ENCODE data around the gene SPRY4.
"Not testable (repeated sequence)": the region's sequence is repeated elsewhere in the genome, so short reads cannot be mapped to it uniquely, and the experiment has no call there.

Gene SPRY4

DNA sequence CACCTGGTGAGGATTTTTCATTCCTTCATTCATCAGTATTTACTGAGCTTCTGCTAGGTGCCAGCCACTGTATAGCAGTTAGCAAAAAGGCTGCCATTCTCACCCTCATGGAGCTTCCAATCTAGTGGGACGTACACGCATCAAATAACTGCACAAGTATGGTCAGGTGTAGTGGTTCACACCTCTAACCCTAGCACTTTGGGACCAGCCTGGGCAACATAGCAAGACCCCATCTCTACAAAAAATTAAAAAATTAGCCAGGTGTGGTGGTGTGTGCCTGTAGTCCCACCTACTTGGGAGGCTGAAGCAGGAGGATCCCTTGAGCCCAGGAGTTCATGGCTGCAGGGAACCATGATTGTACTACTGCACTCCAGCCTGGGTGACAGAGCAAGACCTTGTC, 8.9 kb upstream of the SPRY4 start:
- not testable (repeated sequence) for DNase-seq

DNA sequence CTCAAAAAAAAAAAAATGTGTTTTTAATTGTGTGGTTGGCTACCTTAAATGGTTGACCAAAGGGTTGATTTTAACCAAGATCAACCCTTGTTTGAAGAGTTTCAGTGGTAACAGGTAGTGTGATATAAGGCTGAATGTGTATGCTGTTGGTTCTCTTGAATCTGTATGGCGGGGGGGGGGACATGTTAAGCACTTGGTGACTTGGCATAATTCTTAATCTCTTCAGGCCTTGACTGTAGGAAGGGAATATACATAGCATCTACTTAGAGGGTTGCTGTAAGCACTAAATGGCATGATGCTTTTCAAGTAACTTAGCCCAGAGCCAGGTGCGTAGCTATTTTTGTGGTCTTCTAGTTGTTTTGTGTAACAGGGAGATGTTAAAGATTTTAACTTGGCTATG, 5.6 kb upstream of the SPRY4 start:
- DNase-seq, result no peak

DNA sequence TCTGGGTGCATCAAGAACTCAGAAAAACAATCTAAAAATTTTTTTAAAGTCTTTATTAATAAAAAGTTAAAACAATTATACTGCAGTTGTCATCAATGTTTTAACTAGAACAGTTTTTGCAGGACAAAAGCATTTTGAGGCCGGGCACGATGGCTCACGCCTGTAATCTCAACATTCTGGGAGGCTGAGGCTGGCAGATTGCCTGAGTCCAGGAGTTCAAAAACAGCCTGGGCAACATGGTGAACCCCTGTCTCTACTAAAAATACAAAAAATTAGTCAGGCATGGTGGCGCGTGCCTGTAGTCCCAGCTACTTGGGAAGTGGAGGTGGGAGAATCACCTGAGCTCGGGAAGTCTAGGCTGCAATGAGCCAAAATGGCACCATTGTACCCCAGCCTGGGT, 5.2 kb upstream of the SPRY4 start:
- no peak for DNase-seq

DNA sequence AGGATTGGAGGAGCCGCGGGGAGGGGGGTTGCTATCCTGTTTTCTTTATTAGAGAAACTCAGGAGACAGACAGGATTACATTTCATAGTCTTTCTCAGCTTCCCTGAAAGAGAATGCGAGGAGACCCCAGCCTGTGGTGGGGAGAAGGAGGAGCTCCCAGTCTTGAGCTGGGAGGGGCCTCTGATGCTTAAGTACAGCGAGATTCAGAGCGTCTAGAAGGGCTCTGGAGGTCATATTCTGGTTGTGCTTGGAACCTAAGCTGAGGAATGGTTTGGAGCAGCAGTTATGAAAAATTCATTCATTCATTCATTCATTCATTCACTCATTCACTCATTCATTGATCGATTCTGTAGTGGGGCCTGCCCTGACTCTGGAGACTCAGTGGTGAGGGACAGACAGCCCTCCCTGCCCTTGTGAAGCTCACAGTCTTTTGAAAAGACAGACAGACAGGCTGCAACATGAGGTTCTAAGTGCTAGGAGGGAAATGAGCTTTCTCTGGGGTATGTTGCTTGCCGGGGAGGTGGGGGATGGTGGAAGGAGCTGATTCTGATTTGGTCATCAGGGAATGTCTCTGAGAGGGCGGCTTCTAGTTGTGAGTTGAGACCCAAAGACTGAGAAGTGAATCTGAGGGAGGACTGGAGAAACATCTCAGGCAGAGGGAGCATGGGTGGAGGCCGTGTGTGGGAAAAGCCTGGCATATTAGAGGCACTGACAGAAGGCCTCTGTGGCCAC, 2.5 kb upstream of the SPRY4 start:
- no peak for DNase-seq

DNA sequence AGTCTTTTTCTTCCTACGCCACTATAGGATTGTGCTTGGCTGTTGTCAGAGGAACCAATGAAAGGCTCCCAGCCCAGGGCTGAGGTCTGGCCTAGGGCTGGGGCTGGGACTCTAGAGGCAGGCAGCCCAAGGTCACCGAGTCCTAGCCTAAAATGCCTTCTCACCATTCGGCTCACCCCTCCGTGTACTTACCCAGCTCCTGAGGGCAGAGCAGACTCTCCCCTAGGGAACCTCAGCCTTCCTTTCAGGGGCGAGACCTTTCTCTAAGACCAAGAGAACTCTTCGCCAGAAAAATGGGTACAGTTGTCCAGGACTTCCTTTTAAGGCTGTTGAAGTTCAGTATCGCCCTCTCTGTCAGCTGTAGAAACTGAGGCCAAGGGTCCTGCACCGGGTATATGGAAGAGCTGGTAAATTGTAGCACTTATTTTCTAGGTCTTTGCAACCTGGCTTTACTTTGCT, 1.7 kb upstream of the SPRY4 start:
- no peak for DNase-seq

DNA sequence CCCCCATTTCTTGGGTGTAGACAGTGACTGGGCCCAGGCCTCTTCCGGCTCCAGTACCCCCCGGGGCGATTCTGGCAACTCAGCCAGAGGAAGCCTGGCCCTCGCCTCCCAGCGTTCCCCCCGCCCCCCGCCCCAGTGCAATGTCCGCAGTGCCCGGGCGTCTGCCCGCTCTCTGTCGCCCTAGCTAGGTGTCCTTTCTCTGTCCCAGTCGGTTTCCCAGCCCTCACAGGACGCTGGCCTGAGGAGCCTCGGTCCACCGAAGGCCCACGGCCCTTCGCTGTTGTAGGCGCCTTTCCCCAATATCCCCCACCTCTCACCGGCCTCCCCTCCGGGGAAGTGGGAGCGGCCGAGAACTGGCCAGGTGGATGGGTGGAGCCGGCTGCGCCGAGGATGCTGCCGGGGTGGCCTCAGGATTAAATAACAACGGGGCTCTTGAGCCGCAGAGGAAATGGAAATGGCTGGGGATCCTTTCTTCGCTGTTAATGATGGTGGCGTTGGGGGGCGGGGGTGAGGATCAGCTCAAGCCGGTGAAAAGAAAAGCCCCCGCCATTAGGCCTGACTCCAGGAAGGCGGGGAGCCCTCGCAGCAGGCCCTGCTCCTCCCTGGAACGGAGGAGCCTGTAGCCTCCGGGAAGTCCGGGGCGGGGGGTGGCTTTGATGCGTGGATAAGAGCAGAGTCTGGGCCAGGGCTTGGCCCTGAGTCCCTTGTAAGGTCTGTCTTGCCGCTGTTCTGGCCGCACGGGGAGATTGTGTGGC, 1.1 kb upstream of the SPRY4 start:
- peak; percentile 50 for DNase-seq

DNA sequence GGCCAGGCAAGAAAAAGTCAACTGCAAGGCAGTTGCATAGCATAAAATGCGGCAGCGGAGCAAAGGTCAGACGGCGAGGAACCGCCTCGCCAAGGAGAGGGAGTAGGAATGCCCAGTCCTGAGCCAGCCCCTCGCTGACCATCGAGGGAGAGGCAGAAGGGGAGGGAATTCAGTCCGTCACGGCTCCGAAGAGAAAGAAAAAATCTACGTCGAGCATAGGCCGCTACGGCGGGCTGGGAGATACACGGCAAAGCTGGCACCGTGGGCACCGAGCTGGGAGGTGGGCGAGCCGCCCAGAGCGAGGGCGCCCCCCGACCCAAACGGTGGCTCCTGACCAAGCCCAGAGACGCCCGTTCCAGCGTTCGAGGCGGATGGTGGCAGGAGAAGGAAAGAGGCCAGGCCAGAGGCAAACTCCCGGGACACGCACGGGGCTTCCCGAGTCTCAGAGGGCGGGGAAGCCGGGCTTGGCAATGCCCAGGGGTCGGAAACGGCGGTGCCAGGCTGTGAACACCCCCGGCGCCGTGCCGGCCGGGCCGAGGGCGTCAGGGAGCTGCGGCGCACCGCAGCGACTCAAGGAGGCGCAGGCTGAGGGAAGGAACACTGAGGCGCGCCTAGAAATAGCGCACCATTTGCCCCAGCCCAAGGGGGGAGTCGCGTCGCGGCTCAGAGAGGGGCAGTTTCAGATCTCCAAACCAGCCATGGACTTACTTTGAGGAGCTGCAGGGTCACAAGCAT, 518 bp downstream of the SPRY4 start:
- peak; percentile 52 for DNase-seq

DNA sequence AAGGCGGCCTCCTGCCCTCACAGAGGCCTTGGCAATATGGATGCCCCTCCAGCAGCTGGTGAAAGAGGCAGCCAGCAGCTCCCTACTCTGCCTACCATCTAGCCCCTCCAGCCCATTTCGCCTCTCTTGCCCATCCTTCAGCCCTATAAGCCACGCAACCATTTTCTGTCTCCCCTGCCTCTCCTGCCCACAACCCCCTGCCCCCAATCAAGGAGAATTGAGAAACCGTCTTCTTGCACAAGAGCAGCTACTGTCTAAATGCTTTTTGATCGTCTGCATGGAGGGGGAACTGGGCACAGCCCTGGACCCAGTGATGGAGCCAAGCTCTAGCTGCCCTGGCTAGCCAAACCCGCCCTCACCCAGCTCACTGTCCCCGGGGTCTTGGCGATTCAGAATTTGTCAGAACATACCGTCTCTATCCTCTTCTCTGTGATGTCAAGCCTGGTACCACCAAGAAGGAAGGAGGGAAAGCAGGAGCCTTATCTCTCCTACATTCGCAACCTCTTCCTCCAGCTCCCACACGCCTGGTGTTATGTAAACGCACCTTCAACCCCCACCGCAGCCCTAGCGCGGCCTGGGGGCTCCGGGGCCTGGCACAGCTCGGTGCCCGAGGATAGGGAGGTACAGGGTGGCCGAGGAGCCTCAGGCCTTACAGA, 1.2 kb downstream of the SPRY4 start:
- no peak for DNase-seq

DNA sequence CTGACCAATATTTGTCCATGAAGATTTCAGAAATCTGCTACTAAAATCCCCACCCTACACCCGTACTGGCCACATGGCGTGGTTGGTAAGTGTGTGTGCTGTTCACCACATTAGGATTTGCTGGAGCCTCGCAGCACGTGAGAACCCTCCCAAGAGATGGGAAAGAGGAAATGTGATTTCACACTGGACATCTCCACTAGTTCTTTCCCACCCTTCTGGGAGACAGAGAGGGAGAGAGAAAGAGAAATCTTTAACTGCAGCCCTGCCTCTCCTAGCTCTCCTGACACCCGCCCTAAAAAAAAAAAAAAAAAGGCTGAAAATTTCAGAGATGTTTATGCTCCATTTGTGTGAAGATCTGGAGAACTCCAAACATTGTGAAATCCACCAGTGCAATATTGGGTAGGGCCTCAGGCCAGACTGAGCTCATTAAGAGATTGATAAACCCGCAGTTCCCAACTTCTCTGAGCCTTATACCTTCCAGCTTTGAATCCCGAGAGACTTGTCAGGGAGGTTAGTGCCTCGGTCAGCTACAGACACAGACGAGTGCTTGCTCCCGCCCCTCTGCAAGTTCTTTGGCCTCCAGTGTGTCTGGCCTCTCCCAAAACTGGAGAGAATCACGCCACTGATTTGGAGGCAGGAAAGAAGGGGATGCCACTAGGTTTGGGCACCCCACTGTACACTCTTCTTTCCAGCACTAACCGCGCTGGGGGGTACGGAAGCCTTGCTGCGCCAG, 1.9 kb downstream of the SPRY4 start:
- DNase-seq, result no peak

DNA sequence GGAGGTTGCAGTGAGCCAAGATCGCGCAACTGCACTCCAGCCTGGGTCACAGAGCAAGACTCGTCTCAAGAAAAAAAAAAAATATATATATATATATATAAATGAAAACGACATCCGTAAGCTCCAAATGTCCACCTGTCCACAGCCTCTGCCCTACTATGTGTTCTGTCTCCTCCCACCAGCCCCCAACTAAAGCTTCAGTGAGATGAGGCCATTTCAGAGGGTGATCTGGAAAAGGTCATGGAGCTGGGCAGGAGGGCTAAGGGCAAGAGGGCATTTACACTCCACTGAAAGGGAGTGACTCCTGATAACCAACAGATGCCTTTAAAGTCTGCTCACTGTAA, 2.4 kb downstream of the SPRY4 start:
- no peak for DNase-seq

DNA sequence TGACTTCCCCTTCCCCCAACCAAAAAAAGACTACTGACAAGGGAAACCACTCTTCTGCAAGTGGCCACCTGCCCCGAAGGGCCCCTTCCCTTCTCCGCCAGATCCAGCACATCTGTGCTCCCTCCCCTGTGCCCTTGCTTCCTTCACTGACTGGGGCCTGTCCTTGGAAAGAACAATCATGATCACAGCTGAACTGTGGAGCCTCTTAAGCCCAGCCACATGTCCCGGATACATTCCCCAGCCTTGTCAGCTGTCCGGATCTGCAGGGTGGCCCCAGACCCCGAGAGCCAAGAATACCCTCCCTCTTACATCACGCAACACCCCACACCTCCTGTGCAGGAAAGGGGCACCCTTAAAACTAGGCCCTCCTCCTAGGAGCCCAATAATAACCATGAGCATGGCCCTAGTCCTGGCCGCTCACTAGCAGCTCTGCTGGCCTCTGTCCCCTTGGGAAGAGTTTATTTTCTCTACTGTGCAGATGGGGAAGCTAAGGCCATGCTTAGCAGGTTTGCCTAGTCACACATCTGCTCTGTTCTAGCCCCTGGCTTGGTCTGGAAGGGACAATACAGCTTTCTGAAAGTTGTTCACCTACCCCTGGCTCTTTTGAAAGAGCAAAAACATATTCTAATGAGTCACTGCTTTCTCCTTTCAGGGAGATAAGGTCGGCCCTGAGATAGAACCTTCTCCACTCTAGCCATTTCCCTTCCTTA, 3.8 kb downstream of the SPRY4 start:
- no peak for DNase-seq

DNA sequence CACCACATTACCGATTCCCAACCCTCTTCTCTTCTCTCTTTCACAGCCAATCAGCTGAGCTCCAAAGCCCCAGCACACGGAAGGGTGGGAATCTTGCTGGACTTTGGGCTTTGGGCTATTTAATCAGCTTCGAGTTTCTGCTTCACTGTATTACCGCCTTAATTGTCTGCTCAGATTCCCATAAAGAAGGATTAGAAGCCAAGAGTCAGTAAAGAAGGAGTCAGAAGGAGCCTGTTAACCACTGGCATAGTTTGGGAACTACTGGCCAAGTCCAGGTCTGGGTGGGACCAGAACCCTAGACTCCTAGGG, 4.4 kb downstream of the SPRY4 start:
- no peak for DNase-seq

DNA sequence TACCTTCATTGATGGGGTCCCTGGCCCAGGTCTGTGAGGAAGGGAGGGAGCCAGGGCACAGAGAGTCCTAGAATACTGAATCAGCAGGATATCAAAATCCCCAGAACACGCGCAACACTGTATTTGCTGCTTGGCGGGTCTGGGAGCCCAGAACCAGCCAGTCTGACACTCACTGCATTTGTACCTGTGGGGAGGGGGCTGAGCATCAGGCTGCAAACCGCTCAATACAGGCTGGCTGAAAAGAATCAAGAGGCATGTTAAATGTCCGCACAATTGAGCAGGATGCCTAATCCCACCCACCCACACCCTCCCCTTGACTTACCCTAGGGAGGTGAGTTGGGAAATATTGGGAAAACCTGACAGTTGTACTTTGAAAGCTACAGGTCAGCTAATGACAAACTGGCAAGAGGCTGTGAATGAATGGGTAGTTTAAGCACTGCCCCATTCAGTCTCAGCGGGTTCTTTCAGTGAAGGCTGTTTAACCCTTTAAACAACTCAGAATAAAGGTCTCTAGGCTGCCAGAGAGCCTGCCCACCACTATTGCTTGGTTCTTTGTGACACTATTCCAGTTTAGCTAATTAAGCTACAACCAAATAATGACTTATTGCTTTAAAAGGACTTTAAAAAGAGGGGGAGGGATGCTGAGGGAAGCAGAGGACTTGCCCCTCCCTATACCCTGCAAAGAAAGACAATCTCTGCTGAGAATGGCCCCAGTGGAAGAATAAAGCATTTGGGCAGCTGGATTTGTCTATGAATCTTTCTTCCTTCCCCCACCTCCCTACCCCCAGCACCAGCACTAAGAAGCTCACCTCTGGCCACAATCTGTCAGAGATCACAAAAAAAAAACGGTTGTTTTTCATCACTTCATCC, 5.0 kb downstream of the SPRY4 start:
- DNase-seq, result no peak

DNA sequence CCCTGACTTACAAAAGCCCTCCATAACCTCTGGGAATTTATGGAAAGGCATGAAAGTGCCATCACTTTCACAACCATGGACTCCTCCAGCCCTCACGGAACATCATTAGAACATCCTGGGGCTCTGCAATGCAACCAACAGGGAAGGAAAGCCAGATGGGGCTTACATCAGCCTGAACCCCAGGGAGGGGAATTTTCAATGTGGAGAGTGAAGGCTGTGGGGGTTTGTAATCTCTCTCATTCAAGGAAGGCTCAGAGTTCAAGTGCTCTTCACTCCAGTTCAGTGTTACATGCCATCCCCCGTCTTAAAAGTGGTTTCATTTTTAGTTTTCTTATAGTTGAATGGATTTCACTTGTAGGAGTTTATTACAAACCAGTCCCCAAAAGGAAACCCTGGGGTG, 5.7 kb downstream of the SPRY4 start:
- no peak for DNase-seq

DNA sequence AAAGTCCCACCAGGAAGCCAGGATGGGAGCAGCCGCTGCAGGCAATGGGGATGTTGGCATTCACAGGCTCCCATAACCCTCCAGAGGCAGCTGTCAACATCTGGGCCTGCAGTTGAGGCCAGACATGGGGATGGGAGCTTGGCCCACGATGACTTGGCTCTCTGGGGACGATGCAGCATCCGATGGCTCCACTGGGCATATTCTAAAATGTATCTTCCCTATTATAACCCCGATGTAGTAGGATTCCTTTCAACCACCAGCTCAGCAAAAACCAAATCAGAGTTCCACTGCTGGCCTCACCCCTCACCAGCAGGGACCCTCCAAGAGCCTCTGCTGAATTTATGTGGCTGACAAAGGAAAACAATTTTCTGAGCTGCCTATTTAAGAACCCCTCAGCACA, 7.1 kb downstream of the SPRY4 start:
- no peak for DNase-seq

DNA sequence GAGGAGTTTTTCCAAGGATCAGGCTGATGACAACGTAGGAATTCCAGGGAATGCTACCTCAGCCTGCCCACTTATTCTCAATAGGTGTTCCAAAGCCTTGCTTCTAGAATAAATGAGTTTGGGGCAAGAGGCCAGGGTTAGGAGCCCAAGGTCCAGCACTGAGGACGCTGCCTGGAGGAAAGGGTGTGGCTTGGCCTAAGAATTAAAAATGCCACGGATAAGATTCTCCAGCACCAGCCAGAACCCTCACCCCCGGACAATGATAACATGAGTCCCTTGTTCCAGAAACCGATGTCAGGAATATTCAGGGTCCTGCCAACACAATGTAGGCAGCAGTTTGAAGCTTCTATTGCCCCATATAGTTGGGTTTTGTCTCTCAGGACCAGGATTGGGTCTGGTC, 7.6 kb downstream of the SPRY4 start:
- no peak for DNase-seq

DNA sequence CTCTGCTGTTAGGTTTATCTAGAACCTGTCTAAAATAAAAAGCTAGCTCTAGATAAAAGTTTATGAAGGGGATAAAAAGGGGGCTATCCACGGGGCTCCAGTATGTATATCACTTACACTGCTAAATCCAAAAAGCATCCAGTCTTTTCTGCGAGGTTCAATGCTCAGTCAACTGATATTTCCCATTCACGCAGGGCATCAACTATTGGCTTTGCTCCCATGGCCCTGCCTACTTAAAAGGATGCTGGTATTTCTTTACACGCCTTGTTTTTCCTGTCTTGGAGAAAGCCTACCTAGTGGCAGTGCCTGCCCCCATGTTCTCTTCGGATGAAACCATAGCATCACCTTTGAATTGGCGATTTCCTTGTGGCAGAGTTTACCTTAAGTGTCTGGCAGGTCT, 8.1 kb downstream of the SPRY4 start:
- no peak for DNase-seq

DNA sequence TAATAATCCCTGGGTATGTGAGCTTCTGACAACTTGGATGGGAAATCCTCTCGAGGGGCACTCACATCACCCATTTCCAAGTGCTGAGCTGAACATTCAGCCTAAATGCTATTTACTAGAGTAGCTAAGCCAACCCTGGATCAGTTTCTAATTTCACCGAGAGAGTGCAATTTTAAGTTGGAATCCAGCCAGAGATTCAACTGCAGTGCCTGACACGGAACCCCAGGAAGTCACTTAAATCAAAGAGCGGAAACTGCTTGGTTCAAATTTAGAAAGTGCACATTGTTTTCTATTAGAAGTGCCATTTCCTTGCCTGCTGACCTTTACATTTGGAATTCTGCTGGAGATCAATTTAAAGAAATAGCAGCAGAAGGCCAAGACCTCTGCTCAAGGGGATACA, 8.8 kb downstream of the SPRY4 start:
- DNase-seq, result peak; percentile 70

DNA sequence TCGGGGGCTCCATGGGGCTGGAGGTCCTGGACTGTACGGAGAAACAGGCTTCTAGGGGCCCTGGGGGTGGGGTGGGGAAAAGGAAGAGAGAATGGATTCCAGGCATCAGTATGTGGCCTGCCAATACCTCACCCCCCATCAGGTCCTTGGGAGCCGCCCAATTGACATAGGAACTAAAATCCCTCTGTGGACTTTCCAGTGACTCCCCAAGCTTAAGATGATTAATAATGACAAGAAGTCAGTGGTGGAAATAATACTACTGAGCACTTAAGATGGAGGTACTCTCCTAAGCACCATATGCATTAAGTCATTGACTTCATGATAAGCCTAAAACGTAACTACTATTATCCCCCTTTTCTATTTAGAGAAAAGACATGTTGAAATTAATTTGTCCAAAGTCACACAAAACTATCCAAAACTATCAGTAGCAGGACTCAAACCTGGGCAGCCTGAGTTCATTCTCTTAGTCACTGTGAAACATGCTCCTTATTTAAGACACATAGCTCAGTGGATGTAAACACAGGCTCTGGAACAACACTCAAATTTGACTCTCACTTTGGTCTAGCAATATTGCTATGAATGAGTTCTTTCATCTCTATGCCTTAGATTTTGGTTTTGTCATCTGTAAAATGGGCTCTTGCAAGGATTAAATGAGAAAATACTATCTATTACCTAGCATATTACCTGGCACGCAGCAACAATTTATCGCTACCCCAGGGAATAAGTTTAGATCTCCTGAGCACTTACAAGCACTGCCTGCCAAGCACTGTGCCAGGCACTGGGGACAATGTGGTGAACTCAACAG, 9.5 kb downstream of the SPRY4 start:
- DNase-seq, result no peak

DNA sequence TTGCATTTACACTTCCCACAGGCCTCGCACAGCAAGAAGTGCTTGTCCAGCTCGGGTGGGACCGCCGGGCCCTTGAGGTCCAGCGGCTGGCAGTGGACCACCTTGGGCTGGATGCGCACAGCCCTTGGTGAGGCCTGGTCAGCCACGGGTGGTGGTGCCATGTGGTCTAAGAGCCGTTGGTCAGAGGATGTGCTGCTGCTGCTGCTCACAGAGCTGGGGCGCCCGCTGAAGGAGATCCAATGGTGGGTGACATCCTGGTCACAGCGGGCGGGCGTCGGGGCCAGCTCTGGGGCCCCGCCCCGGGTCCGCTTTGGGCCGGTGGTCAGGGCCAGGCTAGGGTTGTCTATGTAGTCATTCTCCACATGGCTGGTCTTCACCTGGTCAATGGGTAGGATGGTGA, 10.2 kb downstream of the SPRY4 start:
- no peak for DNase-seq
